ENCODE results near the gene LEPR.
"Not testable (repeated sequence)": the region's sequence is repeated elsewhere in the genome, so short reads cannot be mapped to it uniquely, and the experiment has no call there.

Gene LEPR, protein sequence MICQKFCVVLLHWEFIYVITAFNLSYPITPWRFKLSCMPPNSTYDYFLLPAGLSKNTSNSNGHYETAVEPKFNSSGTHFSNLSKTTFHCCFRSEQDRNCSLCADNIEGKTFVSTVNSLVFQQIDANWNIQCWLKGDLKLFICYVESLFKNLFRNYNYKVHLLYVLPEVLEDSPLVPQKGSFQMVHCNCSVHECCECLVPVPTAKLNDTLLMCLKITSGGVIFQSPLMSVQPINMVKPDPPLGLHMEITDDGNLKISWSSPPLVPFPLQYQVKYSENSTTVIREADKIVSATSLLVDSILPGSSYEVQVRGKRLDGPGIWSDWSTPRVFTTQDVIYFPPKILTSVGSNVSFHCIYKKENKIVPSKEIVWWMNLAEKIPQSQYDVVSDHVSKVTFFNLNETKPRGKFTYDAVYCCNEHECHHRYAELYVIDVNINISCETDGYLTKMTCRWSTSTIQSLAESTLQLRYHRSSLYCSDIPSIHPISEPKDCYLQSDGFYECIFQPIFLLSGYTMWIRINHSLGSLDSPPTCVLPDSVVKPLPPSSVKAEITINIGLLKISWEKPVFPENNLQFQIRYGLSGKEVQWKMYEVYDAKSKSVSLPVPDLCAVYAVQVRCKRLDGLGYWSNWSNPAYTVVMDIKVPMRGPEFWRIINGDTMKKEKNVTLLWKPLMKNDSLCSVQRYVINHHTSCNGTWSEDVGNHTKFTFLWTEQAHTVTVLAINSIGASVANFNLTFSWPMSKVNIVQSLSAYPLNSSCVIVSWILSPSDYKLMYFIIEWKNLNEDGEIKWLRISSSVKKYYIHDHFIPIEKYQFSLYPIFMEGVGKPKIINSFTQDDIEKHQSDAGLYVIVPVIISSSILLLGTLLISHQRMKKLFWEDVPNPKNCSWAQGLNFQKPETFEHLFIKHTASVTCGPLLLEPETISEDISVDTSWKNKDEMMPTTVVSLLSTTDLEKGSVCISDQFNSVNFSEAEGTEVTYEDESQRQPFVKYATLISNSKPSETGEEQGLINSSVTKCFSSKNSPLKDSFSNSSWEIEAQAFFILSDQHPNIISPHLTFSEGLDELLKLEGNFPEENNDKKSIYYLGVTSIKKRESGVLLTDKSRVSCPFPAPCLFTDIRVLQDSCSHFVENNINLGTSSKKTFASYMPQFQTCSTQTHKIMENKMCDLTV

DNA sequence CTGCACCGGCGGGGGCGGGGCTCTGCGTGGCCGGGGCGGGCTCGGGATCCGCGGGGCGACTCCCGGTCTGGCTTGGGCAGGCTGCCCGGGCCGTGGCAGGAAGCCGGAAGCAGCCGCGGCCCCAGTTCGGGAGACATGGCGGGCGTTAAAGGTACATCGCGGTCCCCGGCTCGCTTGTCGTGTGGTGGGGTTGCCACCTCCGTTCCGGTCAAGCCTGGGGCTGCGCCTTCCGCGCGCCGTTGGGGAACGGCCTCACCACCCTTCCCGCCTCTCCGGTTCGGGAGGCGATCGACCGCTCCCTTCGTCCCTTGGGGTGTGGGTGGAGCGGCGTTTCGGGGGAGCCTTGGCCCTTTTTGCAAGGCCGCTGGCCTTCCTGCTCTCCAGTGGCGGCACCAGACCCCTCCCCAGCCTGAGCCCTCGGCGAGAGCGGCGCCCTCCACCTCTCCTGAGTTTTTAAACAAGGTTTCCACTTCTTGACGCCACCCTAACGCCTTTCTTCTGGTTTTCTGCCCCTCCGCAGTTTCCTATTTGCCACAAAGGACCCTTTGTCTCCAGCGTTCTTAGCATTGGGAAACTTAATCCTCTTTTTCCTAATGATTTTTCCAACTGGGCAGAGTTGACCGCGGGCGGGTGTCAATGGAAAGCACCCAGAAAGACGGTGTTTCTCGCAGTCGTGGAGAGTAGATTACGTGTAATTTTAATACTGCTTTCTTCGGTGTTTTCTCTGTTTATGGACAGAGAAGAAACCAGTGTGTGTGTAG lies at the start of gene LEPR, which contains the start of gene LEPROT:
Gene LEPR (plus strand): TSS at position 79 of the 761 bp plus-strand sequence. CDS start 144,898 bp downstream, outside the sequence.
Gene LEPROT (plus strand): TSS at position 79 of the 761 bp plus-strand sequence. CDS start 57 bp downstream, at position 136.
- Histone ChIP-seq H3K27me3 (ENCODE audit: insufficient read depth, low read length) (no peaks in the 10 kb centered on the region), H3K4me1 (ENCODE audit: insufficient read depth, low read length) (peaks cover 39% of the 10 kb centered on the region), H3K4me3 (ENCODE audit: low read length) (peak within 1 kb of the TSS; percentile 88), H3K9me3 (ENCODE audit: insufficient read depth, low read depth, low read length) (no peaks in the 10 kb centered on the region), H3K36me3 (ENCODE audit: insufficient read depth, low read depth, low read length) (no peaks in the 10 kb centered on the region), H3K27ac (ENCODE audit: low read length) (peak within 1 kb of the TSS; percentile 76), H3K9ac (ENCODE audit: low read depth, low read length) (peak within 1 kb of the TSS; percentile 90)

DNA sequence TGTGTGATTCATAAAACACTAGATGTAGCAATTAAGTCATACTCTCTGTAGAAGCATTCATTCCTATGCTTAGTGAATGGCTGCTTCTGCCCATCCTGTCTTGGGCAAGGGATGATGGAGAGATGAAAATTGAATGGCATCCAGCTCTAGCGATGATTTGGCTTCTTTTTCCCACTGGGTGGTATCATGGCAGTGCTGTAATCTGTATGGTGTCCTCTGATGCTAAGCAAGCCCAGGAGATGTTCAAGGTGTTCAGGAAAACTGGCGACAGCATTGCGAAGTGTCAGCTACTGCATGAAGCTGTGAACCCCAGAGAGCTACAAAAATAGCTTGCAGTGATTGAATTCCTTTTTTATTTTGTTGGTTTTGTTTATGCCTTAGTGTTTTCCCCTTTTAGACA lies 48.9 kb upstream of the LEPR start:
- no peaks in the 10 kb centered on the region for H3K27me3 ChIP-seq (ENCODE audit: insufficient read depth, low read length)
- no peak overlapping the region for H3K4me3 ChIP-seq (ENCODE audit: low read length)
- H3K36me3 ChIP-seq (ENCODE audit: insufficient read depth, low read depth, low read length) = no peaks in the 10 kb centered on the region
- H3K9me3 ChIP-seq (ENCODE audit: insufficient read depth, low read depth, low read length) = no peaks in the 10 kb centered on the region
- H3K27ac ChIP-seq (ENCODE audit: low read length) = no peak overlapping the region
- no peak overlapping the region for H3K9ac ChIP-seq (ENCODE audit: low read depth, low read length)
- no peaks in the 10 kb centered on the region for H3K4me1 ChIP-seq (ENCODE audit: insufficient read depth, low read length)

DNA sequence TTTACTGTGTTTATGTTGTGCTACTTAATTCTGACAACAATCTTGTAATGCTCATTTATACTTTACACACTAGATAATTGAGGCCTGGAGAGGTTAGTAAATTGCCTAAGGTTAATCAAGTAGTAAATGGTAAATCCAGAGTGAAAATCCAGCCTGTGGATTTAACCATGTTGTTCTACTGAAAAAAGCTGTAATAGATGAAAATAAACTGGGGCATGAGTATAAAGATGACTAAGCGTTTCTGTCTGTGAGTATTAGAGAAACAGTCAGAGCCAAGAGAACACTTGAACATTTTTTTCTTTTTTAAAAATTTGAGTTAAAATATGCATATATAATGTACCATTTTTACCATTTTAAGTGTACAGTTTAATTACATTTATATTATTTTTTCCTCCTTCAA lies 47.9 kb upstream of the LEPR start:
- Histone ChIP-seq H3K27me3 (ENCODE audit: insufficient read depth, low read length) (no peaks in the 10 kb centered on the region), H3K9me3 (ENCODE audit: insufficient read depth, low read depth, low read length) (no peaks in the 10 kb centered on the region), H3K9ac (ENCODE audit: low read depth, low read length) (no peak overlapping the region), H3K4me1 (ENCODE audit: insufficient read depth, low read length) (no peaks in the 10 kb centered on the region), H3K36me3 (ENCODE audit: insufficient read depth, low read depth, low read length) (no peaks in the 10 kb centered on the region), H3K27ac (ENCODE audit: low read length) (no peak overlapping the region), H3K4me3 (ENCODE audit: low read length) (no peak overlapping the region)

DNA sequence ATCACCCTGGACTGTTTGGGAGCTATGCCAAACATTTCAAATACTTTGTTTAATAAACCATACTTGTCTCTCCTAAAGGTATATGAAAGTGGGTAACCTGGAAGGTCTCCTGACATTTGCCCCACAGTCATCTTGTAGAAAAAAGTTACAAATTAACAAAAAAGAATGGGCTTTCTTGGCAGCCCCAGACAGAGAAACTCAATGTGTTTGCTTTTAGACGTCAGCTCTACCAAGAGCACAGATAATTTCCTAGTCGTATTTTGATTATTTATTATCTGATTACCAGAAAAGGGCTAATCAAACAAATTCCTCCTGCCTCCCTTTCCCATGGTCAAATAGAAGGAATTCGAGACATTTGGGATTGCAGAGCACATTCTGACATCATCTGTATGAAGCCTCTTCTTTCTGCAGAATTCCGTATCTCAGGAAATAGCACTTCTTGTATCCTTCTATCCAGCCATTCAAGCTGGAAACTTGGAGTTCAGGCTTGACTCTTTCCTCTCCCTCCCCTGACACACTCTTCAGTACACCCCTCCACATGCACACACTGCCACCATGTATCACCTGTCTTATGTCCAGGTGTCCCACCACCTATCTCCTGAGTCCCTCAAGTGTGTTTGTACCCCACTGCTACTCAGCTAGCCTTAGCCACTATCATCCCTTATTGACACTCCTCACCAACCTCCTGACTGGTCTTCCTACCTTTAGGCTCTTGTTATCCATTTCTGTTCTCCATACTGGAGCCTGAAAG lies 42.8 kb upstream of the LEPR start:
- no peaks in the 10 kb centered on the region for H3K36me3 ChIP-seq (ENCODE audit: insufficient read depth, low read depth, low read length)
- H3K4me1 ChIP-seq (ENCODE audit: insufficient read depth, low read length) = no peaks in the 10 kb centered on the region
- no peak overlapping the region for H3K9ac ChIP-seq (ENCODE audit: low read depth, low read length)
- H3K27ac ChIP-seq (ENCODE audit: low read length) = no peak overlapping the region
- no peak overlapping the region for H3K4me3 ChIP-seq (ENCODE audit: low read length)
- no peaks in the 10 kb centered on the region for H3K27me3 ChIP-seq (ENCODE audit: insufficient read depth, low read length)
- no peaks in the 10 kb centered on the region for H3K9me3 ChIP-seq (ENCODE audit: insufficient read depth, low read depth, low read length)

DNA sequence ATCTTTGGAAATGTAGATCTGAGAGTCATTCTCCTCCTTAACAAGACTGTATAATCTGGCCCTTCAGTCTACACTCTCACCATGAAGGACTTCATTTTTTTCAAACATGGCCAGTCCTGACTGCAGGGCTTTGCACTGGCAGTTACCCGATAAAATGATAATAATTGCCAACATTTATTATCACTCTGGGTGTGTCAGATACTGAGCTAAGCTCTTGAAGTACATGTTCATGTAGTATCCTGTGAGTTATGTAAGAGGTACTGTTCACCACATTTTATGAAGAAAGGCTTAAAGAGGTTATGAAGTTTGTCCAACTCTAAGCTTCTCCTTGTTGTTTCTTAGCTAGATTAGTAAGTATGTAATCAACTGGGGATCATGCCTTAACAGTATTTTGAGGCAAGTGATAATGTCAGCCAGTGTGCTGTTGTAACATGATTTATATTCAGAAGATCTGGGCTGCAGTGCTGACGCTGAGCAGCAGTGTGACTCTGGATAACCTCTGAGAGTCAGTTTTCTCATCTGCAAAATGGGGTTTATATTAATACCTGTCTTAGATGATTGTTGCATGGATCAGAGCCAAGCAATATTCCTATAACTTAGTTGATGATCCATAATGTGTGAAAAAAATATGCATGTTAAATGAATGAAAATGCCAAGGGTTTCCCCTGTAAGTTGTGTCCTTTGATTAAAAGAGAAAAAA lies 42.1 kb upstream of the LEPR start:
- no peaks in the 10 kb centered on the region for H3K36me3 ChIP-seq (ENCODE audit: insufficient read depth, low read depth, low read length)
- no peaks in the 10 kb centered on the region for H3K9me3 ChIP-seq (ENCODE audit: insufficient read depth, low read depth, low read length)
- H3K9ac ChIP-seq (ENCODE audit: low read depth, low read length) = no peak overlapping the region
- no peak overlapping the region for H3K4me3 ChIP-seq (ENCODE audit: low read length)
- H3K4me1 ChIP-seq (ENCODE audit: insufficient read depth, low read length) = no peaks in the 10 kb centered on the region
- no peaks in the 10 kb centered on the region for H3K27me3 ChIP-seq (ENCODE audit: insufficient read depth, low read length)
- no peak overlapping the region for H3K27ac ChIP-seq (ENCODE audit: low read length)

DNA sequence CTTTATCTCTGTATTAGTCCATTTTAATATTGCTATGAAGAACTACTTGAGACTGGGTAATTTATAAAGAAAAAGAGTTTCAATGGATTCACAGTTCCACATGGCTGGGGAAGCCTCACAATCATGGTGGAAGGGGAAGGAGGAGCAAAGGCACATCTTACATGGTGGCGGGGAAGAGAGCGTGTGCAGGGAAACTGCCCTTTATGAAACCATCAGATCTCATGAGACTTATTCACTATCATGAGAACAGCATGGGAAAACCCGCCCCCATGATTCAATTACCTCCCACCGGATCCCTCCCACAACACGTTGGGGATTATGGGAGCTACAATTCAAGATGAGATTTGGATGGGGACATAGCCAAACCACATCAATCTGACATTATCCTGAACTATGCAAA lies 36.0 kb upstream of the LEPR start:
- not testable (repeated sequence) for H3K4me1 ChIP-seq (ENCODE audit: insufficient read depth, low read length); H3K9me3 ChIP-seq (ENCODE audit: insufficient read depth, low read depth, low read length); H3K27me3 ChIP-seq (ENCODE audit: insufficient read depth, low read length); H3K36me3 ChIP-seq (ENCODE audit: insufficient read depth, low read depth, low read length); H3K27ac ChIP-seq (ENCODE audit: low read length); H3K9ac ChIP-seq (ENCODE audit: low read depth, low read length); H3K4me3 ChIP-seq (ENCODE audit: low read length)

DNA sequence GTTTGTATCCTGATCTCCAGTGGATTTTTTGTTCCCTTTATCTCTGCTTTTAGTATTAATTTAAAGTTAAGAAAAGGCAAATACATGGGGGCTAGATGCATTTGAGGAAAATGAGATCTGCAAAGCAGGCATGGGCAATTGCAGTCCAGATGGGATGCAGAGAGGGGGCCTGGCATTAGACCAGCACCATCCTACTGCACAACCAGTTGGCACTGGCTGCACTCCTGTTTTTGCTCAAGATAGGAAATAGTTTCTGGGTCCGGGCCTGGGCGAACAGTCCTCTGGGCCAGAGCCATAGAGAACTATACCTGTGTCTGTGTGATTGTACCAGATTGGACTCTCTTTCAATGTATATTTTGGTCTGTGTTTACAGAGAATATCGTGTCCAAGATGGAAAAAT lies 34.0 kb upstream of the LEPR start:
- Histone ChIP-seq H3K9ac (ENCODE audit: low read depth, low read length) (no peak overlapping the region), H3K36me3 (ENCODE audit: insufficient read depth, low read depth, low read length) (no peaks in the 10 kb centered on the region), H3K9me3 (ENCODE audit: insufficient read depth, low read depth, low read length) (no peaks in the 10 kb centered on the region), H3K27ac (ENCODE audit: low read length) (no peak overlapping the region), H3K27me3 (ENCODE audit: insufficient read depth, low read length) (no peaks in the 10 kb centered on the region), H3K4me3 (ENCODE audit: low read length) (no peak overlapping the region), H3K4me1 (ENCODE audit: insufficient read depth, low read length) (no peaks in the 10 kb centered on the region)

DNA sequence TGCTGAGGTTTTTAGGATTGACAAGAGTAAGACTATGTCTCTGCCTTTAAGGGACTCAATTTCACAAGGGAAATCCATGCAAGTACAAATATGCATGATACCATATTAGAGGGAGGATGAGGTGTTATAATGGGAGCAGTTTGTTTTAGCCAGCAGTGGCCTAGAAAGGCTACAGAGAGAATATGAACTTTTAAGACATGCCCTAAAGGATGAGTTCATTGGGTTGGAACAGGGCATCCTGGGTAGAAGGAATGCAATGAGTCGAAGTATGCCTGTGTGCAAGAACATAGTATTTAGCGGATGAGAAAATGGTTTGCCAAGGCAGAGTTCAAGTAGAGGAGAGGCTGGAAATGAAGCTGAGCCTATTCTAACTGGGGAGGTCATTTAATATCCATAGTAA lies 32.6 kb upstream of the LEPR start:
- no peaks in the 10 kb centered on the region for H3K27me3 ChIP-seq (ENCODE audit: insufficient read depth, low read length)
- no peaks in the 10 kb centered on the region for H3K4me1 ChIP-seq (ENCODE audit: insufficient read depth, low read length)
- no peak overlapping the region for H3K4me3 ChIP-seq (ENCODE audit: low read length)
- no peaks in the 10 kb centered on the region for H3K36me3 ChIP-seq (ENCODE audit: insufficient read depth, low read depth, low read length)
- H3K9me3 ChIP-seq (ENCODE audit: insufficient read depth, low read depth, low read length) = no peaks in the 10 kb centered on the region
- H3K27ac ChIP-seq (ENCODE audit: low read length) = no peak overlapping the region
- H3K9ac ChIP-seq (ENCODE audit: low read depth, low read length) = no peak overlapping the region

DNA sequence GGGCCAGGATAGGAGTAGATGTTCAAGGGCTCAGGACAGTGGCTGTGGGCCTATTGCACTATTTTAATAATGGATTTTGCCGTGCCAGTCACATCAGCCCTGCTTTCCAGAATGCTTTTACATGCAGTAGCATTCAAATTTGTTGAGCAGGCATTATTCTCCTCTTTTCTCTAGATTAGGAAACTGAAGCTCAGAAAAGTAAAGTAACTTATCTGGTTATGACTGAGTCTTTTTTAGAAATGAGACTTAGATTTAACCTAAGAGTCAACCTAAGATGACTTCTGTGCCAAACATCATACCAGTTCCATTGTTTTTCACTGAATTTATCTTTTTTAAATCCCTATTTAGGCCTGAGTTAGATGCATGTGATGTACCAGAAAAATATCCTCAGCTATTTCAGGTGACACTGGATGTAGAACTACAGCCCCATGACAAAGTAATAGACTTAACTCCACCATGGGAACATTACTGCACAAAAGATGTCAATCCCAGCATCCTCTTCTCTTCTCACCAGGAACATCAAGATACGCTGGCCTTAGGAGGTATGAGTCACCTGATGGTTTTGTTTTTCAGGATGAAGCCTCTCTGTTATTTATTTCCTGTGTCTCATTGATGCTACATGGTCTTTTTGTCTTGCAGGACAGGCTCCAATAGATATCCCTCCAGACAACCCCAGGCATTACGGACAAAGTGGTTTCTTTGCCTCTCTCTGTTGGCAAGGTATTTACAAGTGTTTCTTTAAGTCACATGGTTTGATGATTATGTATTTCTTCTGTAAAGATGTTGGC lies 31.4 kb upstream of the LEPR start:
- Histone ChIP-seq H3K9me3 (ENCODE audit: insufficient read depth, low read depth, low read length) (no peaks in the 10 kb centered on the region), H3K4me1 (ENCODE audit: insufficient read depth, low read length) (no peaks in the 10 kb centered on the region), H3K27me3 (ENCODE audit: insufficient read depth, low read length) (no peaks in the 10 kb centered on the region), H3K27ac (ENCODE audit: low read length) (no peak overlapping the region), H3K36me3 (ENCODE audit: insufficient read depth, low read depth, low read length) (no peaks in the 10 kb centered on the region), H3K4me3 (ENCODE audit: low read length) (no peak overlapping the region), H3K9ac (ENCODE audit: low read depth, low read length) (no peak overlapping the region)

DNA sequence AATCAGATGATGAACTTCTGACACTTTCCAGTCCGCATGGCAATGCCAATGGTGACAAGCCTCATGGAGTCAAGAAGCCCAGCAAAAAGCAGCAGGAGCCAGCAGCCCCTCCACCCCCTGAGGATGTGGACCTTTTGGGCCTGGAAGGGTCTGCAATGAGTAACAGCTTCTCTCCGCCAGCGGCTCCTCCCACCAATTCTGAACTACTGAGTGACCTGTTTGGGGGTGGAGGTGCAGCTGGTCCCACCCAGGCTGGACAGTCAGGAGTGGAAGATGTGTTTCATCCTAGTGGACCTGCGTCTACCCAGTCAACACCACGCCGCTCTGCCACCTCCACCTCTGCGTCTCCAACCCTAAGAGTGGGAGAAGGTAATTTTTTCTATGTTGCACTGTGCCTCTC lies 28.0 kb upstream of the LEPR start:
- H3K27me3 ChIP-seq (ENCODE audit: insufficient read depth, low read length) = no peaks in the 10 kb centered on the region
- no peak overlapping the region for H3K27ac ChIP-seq (ENCODE audit: low read length)
- H3K4me3 ChIP-seq (ENCODE audit: low read length) = no peak overlapping the region
- H3K9me3 ChIP-seq (ENCODE audit: insufficient read depth, low read depth, low read length) = no peaks in the 10 kb centered on the region
- H3K4me1 ChIP-seq (ENCODE audit: insufficient read depth, low read length) = no peaks in the 10 kb centered on the region
- H3K9ac ChIP-seq (ENCODE audit: low read depth, low read length) = no peak overlapping the region
- no peaks in the 10 kb centered on the region for H3K36me3 ChIP-seq (ENCODE audit: insufficient read depth, low read depth, low read length)

All from iPS-20b (cell line).